HCT116 (cell line): ENCODE measurements around the gene CACNA1E.

Experiments used
- JUND ChIP-seq: IDR thresholded peaks from 2 replicates; pipeline ENCODE4 v1.6.1; 2012
- POLR2A ChIP-seq: IDR thresholded peaks from 2 replicates; pipeline ENCODE4 v1.7.0; 2011; ENCODE audit warnings: borderline replicate concordance; ENCODE audit not compliant: insufficient read depth, insufficient read length; ENCODE audit errors: extremely low read depth
- POLR2AphosphoS5 ChIP-seq: IDR thresholded peaks from 2 replicates; pipeline ENCODE4 v1.6.1; 2011; ENCODE audit warnings: mild to moderate bottlenecking, low read depth, low read length, moderate library complexity
- TF ChIP-seq, protein P1 (sequence below), 3 experiments: fragments of 200-600 bp in 1 of 3; sonication (generic) in 1 of 3; IDR thresholded peaks in 2 of 3; conservative IDR thresholded peaks in 1 of 3; 2 replicates each; pipeline ENCODE4 v1.5.1; 2012 to 2017; ENCODE audit warnings: low read depth in 2 of 3, low read length in 2 of 3, antibody characterized with exemption in 1 of 3, borderline replicate concordance in 1 of 3, control low read depth in 1 of 3, mild to moderate bottlenecking in 1 of 3, mixed read lengths in 1 of 3, mixed run types in 1 of 3, moderate library complexity in 1 of 3; ENCODE audit not compliant: insufficient read depth in 1 of 3
- TF ChIP-seq, protein P2 (sequence below): IDR thresholded peaks from 2 replicates; pipeline ENCODE4 v1.6.1; 2012; ENCODE audit warnings: low read depth
- TF ChIP-seq, protein P3 (sequence below): IDR thresholded peaks from 2 replicates; pipeline ENCODE4 v1.6.1; 2012

DNA sequence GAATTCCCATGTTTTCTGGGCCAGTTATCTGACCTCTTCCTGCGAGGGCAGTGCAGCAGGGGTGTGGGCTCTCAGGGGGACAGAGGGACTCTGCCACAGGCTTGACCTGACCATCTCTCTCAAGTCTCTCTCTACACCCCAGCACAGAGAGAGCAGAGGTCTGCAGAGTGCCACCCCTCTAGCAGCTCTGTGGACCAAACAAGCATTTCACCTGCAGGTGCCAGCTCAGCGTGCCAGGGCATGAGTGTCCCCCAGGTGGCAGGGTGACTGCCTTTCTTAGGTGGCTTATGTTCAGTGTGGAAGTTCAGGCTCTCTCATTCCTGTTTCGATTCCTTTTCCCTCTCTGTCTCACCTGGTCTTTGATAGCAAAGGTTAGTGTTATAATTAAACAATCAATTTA lies 191.3 kb downstream of the CACNA1E start:
- TF ChIP-seq, protein P1, sequence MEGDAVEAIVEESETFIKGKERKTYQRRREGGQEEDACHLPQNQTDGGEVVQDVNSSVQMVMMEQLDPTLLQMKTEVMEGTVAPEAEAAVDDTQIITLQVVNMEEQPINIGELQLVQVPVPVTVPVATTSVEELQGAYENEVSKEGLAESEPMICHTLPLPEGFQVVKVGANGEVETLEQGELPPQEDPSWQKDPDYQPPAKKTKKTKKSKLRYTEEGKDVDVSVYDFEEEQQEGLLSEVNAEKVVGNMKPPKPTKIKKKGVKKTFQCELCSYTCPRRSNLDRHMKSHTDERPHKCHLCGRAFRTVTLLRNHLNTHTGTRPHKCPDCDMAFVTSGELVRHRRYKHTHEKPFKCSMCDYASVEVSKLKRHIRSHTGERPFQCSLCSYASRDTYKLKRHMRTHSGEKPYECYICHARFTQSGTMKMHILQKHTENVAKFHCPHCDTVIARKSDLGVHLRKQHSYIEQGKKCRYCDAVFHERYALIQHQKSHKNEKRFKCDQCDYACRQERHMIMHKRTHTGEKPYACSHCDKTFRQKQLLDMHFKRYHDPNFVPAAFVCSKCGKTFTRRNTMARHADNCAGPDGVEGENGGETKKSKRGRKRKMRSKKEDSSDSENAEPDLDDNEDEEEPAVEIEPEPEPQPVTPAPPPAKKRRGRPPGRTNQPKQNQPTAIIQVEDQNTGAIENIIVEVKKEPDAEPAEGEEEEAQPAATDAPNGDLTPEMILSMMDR (IDR thresholded peaks at IDR 0.05 in 2 of 3, conservative IDR thresholded peaks at IDR 0.05 in 1 of 3; ENCODE audit: borderline replicate concordance in 1 of 3, insufficient read depth in 1 of 3, low read depth in 2 of 3, low read length in 2 of 3), result 0 out of 6 replicates have a peak, but pooled peaks of 1 of the 3 experiments have one; percentile 3
- TF ChIP-seq, protein P2, sequence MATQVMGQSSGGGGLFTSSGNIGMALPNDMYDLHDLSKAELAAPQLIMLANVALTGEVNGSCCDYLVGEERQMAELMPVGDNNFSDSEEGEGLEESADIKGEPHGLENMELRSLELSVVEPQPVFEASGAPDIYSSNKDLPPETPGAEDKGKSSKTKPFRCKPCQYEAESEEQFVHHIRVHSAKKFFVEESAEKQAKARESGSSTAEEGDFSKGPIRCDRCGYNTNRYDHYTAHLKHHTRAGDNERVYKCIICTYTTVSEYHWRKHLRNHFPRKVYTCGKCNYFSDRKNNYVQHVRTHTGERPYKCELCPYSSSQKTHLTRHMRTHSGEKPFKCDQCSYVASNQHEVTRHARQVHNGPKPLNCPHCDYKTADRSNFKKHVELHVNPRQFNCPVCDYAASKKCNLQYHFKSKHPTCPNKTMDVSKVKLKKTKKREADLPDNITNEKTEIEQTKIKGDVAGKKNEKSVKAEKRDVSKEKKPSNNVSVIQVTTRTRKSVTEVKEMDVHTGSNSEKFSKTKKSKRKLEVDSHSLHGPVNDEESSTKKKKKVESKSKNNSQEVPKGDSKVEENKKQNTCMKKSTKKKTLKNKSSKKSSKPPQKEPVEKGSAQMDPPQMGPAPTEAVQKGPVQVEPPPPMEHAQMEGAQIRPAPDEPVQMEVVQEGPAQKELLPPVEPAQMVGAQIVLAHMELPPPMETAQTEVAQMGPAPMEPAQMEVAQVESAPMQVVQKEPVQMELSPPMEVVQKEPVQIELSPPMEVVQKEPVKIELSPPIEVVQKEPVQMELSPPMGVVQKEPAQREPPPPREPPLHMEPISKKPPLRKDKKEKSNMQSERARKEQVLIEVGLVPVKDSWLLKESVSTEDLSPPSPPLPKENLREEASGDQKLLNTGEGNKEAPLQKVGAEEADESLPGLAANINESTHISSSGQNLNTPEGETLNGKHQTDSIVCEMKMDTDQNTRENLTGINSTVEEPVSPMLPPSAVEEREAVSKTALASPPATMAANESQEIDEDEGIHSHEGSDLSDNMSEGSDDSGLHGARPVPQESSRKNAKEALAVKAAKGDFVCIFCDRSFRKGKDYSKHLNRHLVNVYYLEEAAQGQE, result no peak
- TF ChIP-seq JUND, result no peak
- no peak for TF ChIP-seq POLR2A
- TF ChIP-seq, protein P3, sequence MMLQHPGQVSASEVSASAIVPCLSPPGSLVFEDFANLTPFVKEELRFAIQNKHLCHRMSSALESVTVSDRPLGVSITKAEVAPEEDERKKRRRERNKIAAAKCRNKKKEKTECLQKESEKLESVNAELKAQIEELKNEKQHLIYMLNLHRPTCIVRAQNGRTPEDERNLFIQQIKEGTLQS, result no peak
- TF ChIP-seq POLR2AphosphoS5, result no peak
